MV-4-11 (cell line): Measurements from ENCODE around the gene RETREG1.
A peak's percentile ranks its signal among the peaks of the same experiment; 100 is the strongest.
"Not testable (repeated sequence)": the region's sequence is repeated elsewhere in the genome, so short reads cannot be mapped to it uniquely, and the experiment has no call there.

Source experiments
- DNase-seq: peaks from one replicate; lab custom pipeline; 2025; lab: John Stamatoyannopoulos, UW

Gene RETREG1

GRCh38 chr5:16487456-16487855, 129.3 kb downstream of the RETREG1 start:
- DNase-seq = no peak

GRCh38 chr5:16486711-16487111, 130.1 kb downstream of the RETREG1 start:
- DNase-seq = no peak

- no peak for DNase-seq
Measured at GRCh38 chr5:16485656-16486055, 131.1 kb downstream of the RETREG1 start.

- DNase-seq = no peak
Measured at GRCh38 chr5:16484081-16484480, 132.7 kb downstream of the RETREG1 start.

- DNase-seq = no peak
Measured at GRCh38 chr5:16483361-16483760, 133.4 kb downstream of the RETREG1 start.

GRCh38 chr5:16482891-16483290, 133.9 kb downstream of the RETREG1 start:
- no peak for DNase-seq

- no peak for DNase-seq
Measured at GRCh38 chr5:16480821-16481538, 135.8 kb downstream of the RETREG1 start.

- no peak for DNase-seq
Measured at GRCh38 chr5:16480144-16480543, 136.7 kb downstream of the RETREG1 start.

GRCh38 chr5:16477541-16477940, 139.3 kb downstream of the RETREG1 start:
- DNase-seq = no peak

GRCh38 chr5:16476417-16476816, 140.4 kb downstream of the RETREG1 start:
- not testable (repeated sequence) for DNase-seq

GRCh38 chr5:16471387-16471786, 145.4 kb downstream of the RETREG1 start:
- no peak for DNase-seq

- no peak for DNase-seq
Measured at GRCh38 chr5:16467363-16468219, 149.2 kb downstream of the RETREG1 start.

- DNase-seq = peak; percentile 90
Measured at GRCh38 chr5:16465544-16466432, 151.0 kb downstream of the RETREG1 start, which contains the start of gene ZNF622. ZNF622 (minus strand) TSS chr5:16465800; CDS start chr5:16465665, 135 bp downstream.

GRCh38 chr5:16464664-16465543, 151.9 kb downstream of the RETREG1 start:
- DNase-seq = peak; percentile 4

GRCh38 chr5:16464231-16464630, 152.6 kb downstream of the RETREG1 start:
- no peak for DNase-seq

- peak; percentile 83 for DNase-seq
Measured at GRCh38 chr5:16461782-16462181, 155.0 kb downstream of the RETREG1 start.

GRCh38 chr5:16461026-16461425, 155.8 kb downstream of the RETREG1 start:
- DNase-seq = no peak

- DNase-seq = no peak
Measured at GRCh38 chr5:16459451-16459850, 157.3 kb downstream of the RETREG1 start.

GRCh38 chr5:16457853-16458252, 158.9 kb downstream of the RETREG1 start:
- no peak for DNase-seq

GRCh38 chr5:16457451-16457850, 159.3 kb downstream of the RETREG1 start:
- no peak for DNase-seq
